ENCODE results near the gene TP53. TPM values are rescaled to one million over a fixed set of nuclear protein-coding genes. Genes with fewer than 3 reads are reported as not detected.

The TP53 gene
- total RNA-seq, 2 donors from 2014 or later, result 98.2 to 112 TPM

DNA sequence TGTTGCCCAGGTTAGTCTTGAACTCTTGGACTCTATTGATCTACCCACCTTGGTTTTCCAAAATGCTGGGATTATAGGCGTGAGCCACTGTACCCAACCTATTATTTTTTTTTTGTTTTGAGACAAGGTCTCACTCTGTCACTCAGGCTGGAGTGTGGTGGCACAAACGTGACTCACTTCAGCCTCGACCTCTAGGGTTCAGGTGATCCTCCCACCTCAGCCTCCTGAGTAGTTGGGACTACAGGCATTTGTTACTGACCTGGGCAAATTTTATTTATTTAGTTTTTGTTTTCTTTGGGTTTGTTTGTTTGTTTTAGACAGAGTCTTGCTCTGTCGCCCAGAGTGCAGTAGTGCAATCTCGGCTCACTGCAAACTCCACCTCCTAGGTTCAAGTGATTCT is 63.6 kb downstream of the TP53 start:
- no peak for ATAC-seq
- no peak for DNase-seq (ENCODE audit: low spot score)
- Mint-ChIP-seq H3K36me3 (no peaks in the 10 kb centered on the region), H3K4me1 (ENCODE audit: low read depth in 2 of 2) (peaks cover 7 to 10% of the 10 kb centered on the region in 2 donors), H3K27me3 (no peaks in the 10 kb centered on the region), H3K9me3 (no peaks in the 10 kb centered on the region), H3K4me3 (no peak overlapping the region), H3K27ac (no peak overlapping the region)

DNA sequence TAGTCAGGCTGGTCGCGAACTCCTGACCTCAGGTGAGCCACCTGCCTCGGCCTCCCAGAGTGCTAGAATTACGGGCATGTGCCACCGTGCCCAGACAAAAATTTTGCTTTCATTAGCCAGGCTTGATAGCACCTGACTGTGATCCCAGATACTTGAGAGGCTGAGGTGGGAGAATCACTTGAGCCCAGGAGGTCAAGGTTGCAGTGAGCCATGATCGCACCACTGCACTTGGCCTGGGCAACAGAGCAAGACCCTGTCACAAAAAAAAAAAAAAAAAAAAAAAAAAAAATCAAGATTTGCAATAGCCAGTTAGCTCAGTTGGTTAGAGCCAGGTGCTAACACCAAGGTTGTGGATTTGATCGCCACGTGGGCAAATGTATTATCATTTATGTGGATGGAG is 66.5 kb downstream of the TP53 start:
- Mint-ChIP-seq H3K4me3 (no peak overlapping the region), H3K4me1 (ENCODE audit: low read depth in 2 of 2) (no peaks in the 10 kb centered on the region), H3K9me3 (no peaks in the 10 kb centered on the region), H3K27me3 (no peaks in the 10 kb centered on the region), H3K27ac (no peak overlapping the region), H3K36me3 (no peaks in the 10 kb centered on the region)
- DNase-seq (ENCODE audit: low spot score) (no peak), ATAC-seq (no peak)

DNA sequence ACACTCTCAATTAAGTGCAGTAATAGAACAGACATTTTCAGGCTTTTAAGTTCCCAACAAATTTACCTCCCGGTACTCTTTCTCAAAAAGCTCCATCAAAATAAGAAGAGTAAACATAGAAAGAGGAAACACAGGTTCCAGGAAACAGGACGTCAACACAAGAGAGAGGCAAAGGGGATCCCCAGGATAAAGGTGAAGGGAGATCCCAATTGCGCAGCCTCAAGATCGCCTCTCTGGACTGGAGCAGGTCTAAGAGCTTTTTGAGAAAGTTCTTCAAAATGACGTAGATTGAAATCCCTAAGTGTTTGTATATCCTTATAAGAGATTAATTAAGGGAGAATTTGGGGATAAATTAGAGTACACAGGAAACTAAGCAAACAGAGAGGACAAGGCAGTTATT is 68.7 kb downstream of the TP53 start:
- Mint-ChIP-seq H3K36me3 (no peaks in the 10 kb centered on the region), H3K27me3 (no peaks in the 10 kb centered on the region), H3K27ac (no peak overlapping the region)

More for the DNA sequence above, 68.7 kb downstream of the TP53 start:
- DNase-seq (ENCODE audit: low spot score) (no peak), ATAC-seq (no peak)
- Mint-ChIP-seq H3K4me3 (no peak overlapping the region), H3K9me3 (no peaks in the 10 kb centered on the region), H3K4me1 (ENCODE audit: low read depth in 2 of 2) (peaks cover 4% of the 10 kb centered on the region in 2 donors)

Other genes starting within 250 kb of the TP53 start
- gene FGF11, start 248.0 kb downstream of the TP53 start, total RNA-seq, result 1 to 10 TPM; 1.9 to 4.5 TPM
- gene CHRNB1, start 242.4 kb downstream of the TP53 start, total RNA-seq, result 10 to 100 TPM; 10.4 to 13.7 TPM
- 10 to 100 TPM; 19.7 to 26.1 TPM for gene ZBTB4, start 207.9 kb downstream of the TP53 start, total RNA-seq
- not detected for gene SLC35G6, start 206.0 kb downstream of the TP53 start, total RNA-seq
- gene POLR2A, start 203.1 kb downstream of the TP53 start, total RNA-seq, result 100 to 1,000 TPM; 212 to 283 TPM
- gene TNFSF12, start 138.4 kb downstream of the TP53 start, total RNA-seq, result 10 to 100 TPM; 54.9 to 69.3 TPM
- gene TNFSF13, start 128.7 kb downstream of the TP53 start, total RNA-seq, result 1 to 10 TPM; 3.1 to 6.8 TPM
- 10 to 100 TPM; 56.2 to 90.1 TPM for gene SENP3, start 125.6 kb downstream of the TP53 start, total RNA-seq
- 10 to 100 TPM; 20.8 to 51.1 TPM for gene CD68, start 107.9 kb downstream of the TP53 start, total RNA-seq
- 10 to 100 TPM; 82.7 to 95.5 TPM for gene MPDU1, start 103.6 kb downstream of the TP53 start, total RNA-seq
- gene SOX15, start 97.4 kb downstream of the TP53 start, total RNA-seq, result under 1 TPM in 1 of 2 donors, not detected in 1; 0.26 TPM
- 10 to 100 TPM; 42.7 to 56.6 TPM for gene FXR2, start 72.6 kb downstream of the TP53 start, total RNA-seq
- 10 to 100 TPM; 32.8 to 41.1 TPM for gene SAT2, start 59.7 kb downstream of the TP53 start, total RNA-seq
- not detected for gene SHBG, start 57.4 kb downstream of the TP53 start, total RNA-seq
- under 1 TPM in 1 of 2 donors, not detected in 1; 0.25 TPM for gene ATP1B2, start 36.6 kb downstream of the TP53 start, total RNA-seq
- gene WRAP53, start 987 bp upstream of the TP53 start, total RNA-seq, result 10 to 100 TPM; 19.4 to 48.2 TPM
- not detected for gene EFNB3, start 17.7 kb upstream of the TP53 start, total RNA-seq
- gene DNAH2, start 30.3 kb upstream of the TP53 start, total RNA-seq, result under 1 TPM in 1 of 2 donors, not detected in 1; 0.10 TPM
- 10 to 100 TPM; 52.0 to 67.6 TPM for gene KDM6B, start 146.7 kb upstream of the TP53 start, total RNA-seq
- 1 to 10 TPM; 2.4 to 2.7 TPM for gene TMEM88, start 167.6 kb upstream of the TP53 start, total RNA-seq
- gene NAA38, start 170.1 kb upstream of the TP53 start, total RNA-seq, result 100 to 1,000 TPM in 1 of 2 donors, 10 to 100 TPM in 1; 54.1 to 105 TPM
- gene CYB5D1, start 170.5 kb upstream of the TP53 start, total RNA-seq, result 10 to 100 TPM; 11.3 to 12.9 TPM
- 100 to 1,000 TPM; 106 to 192 TPM for gene CHD3, start 201.3 kb upstream of the TP53 start, total RNA-seq
- gene RNF227, start 228.8 kb upstream of the TP53 start, total RNA-seq, result 1 to 10 TPM; 2.5 to 4.7 TPM
- 10 to 100 TPM in 1 of 2 donors, 1 to 10 TPM in 1; 8.9 to 14.6 TPM for gene KCNAB3, start 242.4 kb upstream of the TP53 start, total RNA-seq
- gene TRAPPC1, start 244.5 kb upstream of the TP53 start, total RNA-seq, result 100 to 1,000 TPM; 162 to 217 TPM
- 10 to 100 TPM; 32.6 to 74.6 TPM for gene CNTROB, start 244.7 kb upstream of the TP53 start, total RNA-seq

All from natural killer cell treated with Interleukin-12 subunit alpha and Interleukin-12 subunit beta and Interleukin-15 and Interleukin-18, amount 100 ng/mL, for 72 hours (primary cell).